AG09309 (cell line): ENCODE data around the gene SCNN1B.

Source experiments
- DNase-seq: peaks from one replicate; pipeline ENCODE4 v3.0.0-alpha.2; 2010; ENCODE audit warnings: low read depth
- H3K4me3 ChIP-seq: 2 replicates; pipeline ENCODE4 v1.5.1; 2011; ENCODE audit warnings: mild to moderate bottlenecking, low read depth, low read length, moderate library complexity; ENCODE audit not compliant: control insufficient read depth
- TF ChIP-seq, protein P1 (sequence below): IDR thresholded peaks from 2 replicates; pipeline ENCODE4 v1.5.1; 2011; ENCODE audit warnings: mild to moderate bottlenecking, low read depth, low read length, inconsistent platforms; ENCODE audit not compliant: insufficient read depth, control insufficient read depth; ENCODE audit errors: missing control alignments

SCNN1B gene

DNA sequence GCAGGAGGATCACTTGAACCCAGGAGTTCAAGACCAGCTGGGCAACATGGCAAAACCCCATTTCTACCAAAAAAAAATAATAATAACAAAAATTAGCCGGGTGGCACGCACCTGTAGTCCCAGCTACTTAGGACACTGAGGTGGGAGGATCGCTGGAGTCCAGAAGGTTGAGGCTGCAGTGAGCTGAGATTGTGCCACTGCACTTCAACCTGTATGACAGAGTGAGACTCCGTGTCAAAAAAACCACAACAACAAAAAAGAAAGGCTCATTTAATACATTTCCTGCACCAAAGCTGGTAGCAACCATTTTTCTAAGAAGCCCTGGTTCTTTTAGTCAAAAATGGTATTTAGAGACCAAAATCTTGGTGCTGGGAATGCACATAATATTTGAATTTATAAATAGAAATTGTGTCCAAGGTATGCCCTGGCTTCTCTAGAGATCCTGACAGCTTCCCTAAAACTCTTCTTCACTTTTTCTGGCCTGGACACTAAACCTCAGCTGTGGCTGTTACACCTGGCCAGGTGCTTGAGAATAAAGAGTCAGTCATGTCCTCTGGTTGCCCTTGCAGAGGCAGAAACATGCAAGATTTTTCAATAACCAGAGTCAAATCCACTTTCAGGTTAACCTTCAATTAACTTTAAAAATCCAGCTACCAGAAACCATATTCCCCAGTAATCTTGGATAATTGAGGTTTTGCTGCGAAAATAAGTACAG is 35.9 kb downstream of the SCNN1B start:
- no peak overlapping the region for H3K4me3 ChIP-seq
- TF ChIP-seq, protein P1, sequence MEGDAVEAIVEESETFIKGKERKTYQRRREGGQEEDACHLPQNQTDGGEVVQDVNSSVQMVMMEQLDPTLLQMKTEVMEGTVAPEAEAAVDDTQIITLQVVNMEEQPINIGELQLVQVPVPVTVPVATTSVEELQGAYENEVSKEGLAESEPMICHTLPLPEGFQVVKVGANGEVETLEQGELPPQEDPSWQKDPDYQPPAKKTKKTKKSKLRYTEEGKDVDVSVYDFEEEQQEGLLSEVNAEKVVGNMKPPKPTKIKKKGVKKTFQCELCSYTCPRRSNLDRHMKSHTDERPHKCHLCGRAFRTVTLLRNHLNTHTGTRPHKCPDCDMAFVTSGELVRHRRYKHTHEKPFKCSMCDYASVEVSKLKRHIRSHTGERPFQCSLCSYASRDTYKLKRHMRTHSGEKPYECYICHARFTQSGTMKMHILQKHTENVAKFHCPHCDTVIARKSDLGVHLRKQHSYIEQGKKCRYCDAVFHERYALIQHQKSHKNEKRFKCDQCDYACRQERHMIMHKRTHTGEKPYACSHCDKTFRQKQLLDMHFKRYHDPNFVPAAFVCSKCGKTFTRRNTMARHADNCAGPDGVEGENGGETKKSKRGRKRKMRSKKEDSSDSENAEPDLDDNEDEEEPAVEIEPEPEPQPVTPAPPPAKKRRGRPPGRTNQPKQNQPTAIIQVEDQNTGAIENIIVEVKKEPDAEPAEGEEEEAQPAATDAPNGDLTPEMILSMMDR = no peak
- no peak for DNase-seq

DNA sequence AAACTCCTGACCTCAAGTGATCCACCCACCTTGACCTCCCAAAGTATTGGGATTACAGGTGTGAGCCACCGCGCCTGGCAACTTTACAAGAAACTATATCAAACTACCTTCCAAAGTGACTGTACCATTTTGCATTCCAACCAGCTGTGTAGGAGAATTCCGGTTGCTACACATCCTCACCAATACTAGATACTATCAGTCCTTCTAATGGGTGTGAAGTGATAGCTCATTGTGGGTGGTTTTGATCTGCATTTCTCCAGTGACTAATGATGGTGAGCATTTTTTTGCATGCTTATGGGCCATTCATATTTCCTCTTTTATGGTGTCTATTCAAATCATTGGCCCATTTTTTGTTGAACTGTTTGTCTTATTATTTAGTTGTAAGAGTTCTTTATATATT is 37.7 kb downstream of the SCNN1B start:
- no peak overlapping the region for H3K4me3 ChIP-seq
- DNase-seq = no peak
- TF ChIP-seq, protein P1 = no peak

DNA sequence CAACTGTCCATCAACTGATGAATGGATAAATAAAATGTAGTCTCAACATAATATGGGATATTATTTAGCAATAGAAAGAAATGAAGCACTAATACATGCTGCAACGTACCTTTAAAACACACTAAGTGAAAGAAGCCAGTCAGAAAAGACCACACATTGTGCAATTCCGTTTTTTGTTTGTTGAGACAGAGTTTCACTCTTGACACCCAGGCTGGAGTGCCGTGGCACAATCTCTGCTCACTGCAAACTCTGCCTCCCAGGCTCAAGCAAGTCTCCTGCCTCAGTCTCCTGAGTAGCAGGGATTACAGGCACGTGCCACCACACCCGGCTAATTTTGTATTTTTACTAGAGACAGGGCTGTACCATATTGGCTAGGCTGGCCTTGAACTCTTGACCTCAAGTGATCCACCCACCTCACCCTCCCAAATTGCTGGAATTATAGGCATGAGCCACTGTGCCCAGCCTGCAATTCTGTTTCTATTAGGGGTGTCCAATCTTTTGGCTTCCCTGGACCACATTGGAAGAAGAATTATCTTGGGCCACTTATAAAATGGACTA is 40.1 kb downstream of the SCNN1B start:
- TF ChIP-seq, protein P1 = no peak
- H3K4me3 ChIP-seq = no peak overlapping the region
- no peak for DNase-seq

DNA sequence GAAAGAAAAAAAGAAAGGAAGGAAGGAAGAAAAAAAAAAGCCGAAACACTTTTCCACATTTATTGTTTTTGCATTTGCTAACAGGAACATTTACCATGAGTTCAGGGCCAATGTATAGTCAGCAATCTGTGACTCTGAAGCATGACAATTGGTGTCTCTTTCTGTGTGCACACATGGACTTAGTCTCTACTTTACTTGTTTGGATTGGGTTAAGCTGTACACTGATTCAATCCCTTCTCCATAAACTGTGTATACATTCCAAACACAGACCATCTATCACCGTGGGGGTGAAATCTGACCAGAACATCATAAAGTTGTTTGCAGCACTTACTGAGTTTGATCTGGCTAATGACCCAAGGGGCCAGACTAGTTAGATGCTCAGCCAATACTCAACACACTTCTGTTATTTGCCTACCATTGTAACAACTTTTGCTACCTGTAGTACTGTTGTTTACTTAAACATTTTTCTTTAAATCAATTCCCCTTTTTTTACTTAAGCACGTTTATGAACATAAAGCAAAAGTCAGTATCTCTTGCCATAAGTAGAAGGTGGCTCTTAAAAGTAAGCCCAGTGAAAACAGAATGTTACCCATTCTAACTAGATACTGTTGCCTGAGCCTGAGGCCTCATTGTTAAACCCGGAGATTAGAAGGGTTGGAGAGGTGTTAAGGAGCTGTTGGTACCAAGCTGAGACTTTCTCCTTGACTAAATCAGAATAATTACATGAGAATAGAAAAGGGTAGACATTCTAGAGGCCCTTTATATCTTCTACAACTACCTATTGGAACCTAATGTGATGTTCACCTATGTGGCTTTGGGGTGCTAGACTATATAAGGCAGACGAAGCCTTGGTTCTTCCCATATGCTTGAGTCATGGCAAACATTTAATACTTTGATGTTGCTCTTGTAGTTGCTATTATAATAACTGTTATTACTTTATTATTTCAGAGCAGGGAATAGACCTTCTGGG is 41.8 kb downstream of the SCNN1B start:
- no peak overlapping the region for H3K4me3 ChIP-seq
- DNase-seq = no peak
- TF ChIP-seq, protein P1 = no peak

DNA sequence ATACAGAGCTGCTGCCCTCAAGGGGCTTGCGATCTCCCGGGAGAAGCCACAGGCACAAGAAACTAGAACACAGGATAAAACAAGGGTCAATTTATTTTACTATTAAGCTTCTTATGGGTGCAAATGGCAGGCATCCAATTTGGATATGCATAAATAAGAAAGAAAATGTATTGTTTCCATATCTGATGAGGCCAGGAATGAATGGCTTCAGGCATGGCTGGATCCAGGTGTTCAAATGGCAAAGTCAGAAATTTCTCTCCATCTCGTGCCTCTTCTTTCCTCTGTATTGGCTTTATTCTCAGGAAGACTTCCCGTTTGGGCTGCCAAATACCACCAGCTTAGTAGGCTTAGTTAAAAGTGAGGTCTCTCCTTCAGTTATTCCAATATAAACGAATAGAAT is 43.1 kb downstream of the SCNN1B start:
- TF ChIP-seq, protein P1 = no peak
- no peak overlapping the region for H3K4me3 ChIP-seq
- no peak for DNase-seq

DNA sequence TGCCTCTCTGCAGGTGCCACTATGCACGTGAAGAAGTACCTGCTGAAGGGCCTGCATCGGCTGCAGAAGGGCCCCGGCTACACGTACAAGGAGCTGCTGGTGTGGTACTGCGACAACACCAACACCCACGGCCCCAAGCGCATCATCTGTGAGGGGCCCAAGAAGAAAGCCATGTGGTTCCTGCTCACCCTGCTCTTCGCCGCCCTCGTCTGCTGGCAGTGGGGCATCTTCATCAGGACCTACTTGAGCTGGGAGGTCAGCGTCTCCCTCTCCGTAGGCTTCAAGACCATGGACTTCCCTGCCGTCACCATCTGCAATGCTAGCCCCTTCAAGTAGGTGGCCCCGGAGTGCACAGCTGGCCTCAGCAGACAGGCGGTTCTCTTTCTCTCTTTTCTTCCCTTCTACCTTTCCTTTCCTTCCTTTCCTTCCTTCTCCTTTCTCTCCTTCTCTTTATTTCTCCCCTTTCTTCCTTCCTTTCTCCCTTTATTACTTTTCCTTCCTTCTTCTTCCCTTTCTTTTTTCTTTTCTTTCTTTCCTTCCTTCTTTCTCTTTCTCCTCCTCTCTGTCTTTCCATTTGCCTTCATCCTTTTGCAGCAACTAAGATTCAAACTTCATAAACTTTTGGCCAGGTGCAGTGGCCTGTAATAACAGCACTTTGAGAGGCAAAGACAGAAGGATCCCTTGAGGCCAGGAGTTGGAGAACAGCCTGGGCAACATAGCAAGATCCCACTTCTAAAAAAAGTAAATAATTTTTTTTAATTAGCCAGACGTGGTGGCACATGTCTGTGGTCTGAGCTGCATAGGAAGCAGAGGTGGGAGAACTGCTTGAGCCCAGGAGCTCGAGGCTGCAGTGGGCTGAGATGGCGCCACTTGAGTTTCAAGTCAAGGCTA is 46.7 kb downstream of the SCNN1B start:
- DNase-seq = no peak
- TF ChIP-seq, protein P1 = no peak
- no peak overlapping the region for H3K4me3 ChIP-seq
